HG03097 (cell line): ENCODE results near the gene PLVAP.
"Not testable (repeated sequence)": the region's sequence is repeated elsewhere in the genome, so short reads cannot be mapped to it uniquely, and the experiment has no call there.

ENCODE experiments used
- ATAC-seq: cut with Tn5 transposase; IDR thresholded peaks from one replicate; pipeline ENCODE4 v1.9.1; 2021; ENCODE audit not compliant: unreplicated experiment, low FRiP score

Gene PLVAP

GRCh38 chr19:17402982-17403855 is 26.1 kb upstream of the PLVAP start:
- ATAC-seq, result no peak

- no peak for ATAC-seq
Observed at GRCh38 chr19:17401628-17402027, 24.5 kb upstream of the PLVAP start.

GRCh38 chr19:17398902-17399527 is 21.9 kb upstream of the PLVAP start:
- no peak for ATAC-seq

GRCh38 chr19:17394891-17395415 is 17.8 kb upstream of the PLVAP start:
- ATAC-seq, result no peak

GRCh38 chr19:17393914-17394313 is 16.8 kb upstream of the PLVAP start, which contains the start of gene CCDC194:
CCDC194 (minus strand) TSS chr19:17394196; CDS start chr19:17394158, 38 bp downstream.
- no peak for ATAC-seq

DNA sequence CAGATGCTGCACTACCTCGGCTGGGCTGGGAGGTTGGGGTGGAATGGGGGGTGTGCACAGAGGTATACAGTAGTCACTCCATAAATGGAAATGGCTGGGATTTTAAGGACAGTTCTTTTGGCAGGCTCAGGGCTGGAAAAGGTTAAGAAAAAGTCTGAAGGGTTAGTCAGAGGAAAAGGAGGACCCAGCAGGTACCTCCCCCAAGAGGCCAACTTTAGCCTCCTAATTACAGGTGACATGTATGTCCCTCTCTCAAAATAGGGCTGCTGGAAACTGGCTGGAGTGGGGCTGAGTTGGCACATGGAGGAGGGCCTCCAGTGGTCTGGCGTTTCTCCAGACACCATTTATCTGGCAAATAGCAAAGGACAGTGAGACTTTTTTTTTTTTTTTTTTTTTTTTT is 15.9 kb upstream of the PLVAP start:
- ATAC-seq, result no peak

- ATAC-seq, result peak; percentile 8
Observed at GRCh38 chr19:17391371-17392151, 14.4 kb upstream of the PLVAP start.

DNA sequence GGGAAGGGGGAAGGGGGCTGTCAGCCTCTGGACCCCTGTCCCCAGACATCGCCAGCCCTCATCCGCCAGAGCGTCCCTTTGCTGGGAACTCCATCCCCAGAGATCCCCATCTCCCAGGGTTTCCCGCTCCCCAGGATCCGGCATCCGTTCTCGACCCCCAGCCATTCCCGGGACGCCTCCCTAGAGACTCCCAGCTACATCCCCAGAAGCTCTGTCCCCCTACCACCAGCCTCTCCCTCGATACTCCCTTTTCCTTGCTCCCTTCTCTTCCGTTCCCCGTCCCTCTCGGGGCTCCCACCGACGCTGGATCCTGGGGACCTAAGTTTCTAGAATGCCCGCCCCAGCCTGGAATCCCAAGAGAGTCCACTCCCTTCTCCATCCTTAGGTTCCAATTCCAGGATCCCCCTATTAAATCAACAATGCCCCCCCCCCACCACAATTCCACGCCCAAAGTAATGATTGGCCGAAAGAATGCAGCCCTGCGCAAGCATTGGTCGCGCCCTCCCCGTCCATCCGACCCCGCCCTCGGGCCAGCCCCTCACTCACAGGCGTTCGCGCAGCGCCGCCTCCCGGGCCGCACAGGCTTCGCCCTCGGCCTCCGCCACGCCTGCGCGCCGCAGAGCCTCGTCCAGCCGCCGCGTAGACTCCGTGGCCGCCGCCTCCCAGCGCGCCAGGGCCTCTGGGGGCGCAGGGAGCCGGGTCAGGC is 13.7 kb upstream of the PLVAP start:
- ATAC-seq, result peak; percentile 80

- ATAC-seq, result no peak
Observed at GRCh38 chr19:17389957-17390664, 13.0 kb upstream of the PLVAP start.

GRCh38 chr19:17389288-17389687 is 12.1 kb upstream of the PLVAP start:
- ATAC-seq, result no peak

GRCh38 chr19:17385878-17386611 is 8.9 kb upstream of the PLVAP start:
- ATAC-seq, result no peak

DNA sequence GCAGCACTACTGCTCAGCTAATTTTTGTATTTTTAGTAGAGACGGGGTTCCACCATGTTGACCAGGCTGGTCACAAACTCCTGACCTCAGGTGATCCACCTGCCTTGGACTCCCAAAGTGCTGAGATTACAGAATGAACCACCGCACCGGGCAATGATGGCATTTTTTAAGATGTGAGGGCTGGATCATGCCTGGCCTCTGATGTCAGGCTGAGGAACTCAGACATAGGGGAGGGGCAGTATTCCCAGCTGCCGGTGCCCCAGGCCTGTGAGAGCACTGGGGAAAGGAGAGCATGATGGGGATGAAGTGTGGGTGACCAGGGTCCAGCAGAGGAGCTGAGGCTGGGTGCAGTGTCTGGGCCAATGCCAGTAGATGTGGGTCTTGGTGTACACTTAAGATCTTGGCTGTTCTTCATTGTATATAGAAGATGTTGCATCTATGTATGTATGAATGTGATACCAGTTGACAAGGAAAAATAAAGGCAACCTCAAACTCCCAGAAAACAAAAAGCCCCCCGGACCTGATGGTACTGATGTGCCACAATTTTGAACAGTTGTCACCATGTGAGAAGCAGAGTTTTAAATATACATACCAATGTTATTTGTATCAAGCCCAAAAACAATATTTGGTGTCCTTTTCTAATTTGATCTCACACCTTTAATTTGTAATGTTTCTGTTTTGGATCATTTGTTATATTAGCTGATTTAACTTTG is 3.4 kb upstream of the PLVAP start:
- no peak for ATAC-seq

GRCh38 chr19:17379221-17379631 is 2.1 kb upstream of the PLVAP start:
- ATAC-seq, result no peak

DNA sequence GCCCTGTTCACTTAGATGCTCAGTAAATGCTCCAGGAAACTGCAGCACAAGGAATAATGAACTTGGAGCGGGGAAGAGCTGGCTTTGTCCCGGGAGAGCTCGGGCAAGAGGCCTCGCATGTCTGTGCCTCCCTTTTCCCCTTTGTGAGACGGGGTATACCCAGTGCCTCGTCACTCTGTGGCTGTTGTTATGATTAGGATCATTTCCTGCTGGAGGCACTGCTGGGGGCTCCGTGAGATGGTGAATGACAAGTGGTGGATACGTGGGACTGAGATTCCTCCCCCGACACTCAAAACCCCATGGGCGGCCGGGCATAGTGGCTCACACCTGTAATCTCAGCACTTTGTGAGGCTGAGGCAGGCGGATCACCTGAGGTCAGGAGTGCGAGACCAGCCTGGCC is 1.1 kb upstream of the PLVAP start:
- ATAC-seq, result no peak

- ATAC-seq, result no peak
Observed at GRCh38 chr19:17370026-17370587, 7.0 kb downstream of the PLVAP start.

DNA sequence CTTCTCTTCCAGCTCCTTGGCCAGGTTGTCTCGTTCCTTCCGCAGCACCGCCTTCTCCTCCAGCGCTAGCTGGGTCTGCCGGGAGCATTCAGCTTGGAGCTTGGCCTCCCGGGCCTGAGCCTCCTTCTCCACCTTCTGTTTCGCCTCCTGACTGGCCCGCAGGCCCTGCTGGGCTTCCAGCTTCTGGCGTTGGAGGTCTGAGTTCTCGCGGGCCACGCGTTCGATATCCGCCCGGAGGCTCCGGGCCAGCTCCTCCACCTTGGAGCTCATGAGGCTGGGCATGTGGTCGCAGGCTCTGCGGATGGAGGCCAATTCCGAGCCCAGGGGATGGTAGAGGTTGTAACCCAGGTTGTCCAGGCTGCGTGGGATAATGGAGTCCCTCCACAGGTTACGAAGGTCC is 11.8 kb downstream of the PLVAP start:
- ATAC-seq, result no peak

GRCh38 chr19:17363852-17364605 is 13.1 kb downstream of the PLVAP start:
- ATAC-seq, result not testable (repeated sequence)
